ENCODE measurements around the gene DDX19B. TPM values are rescaled to one million over a fixed set of nuclear protein-coding genes. Genes with fewer than 3 reads are reported as not detected.
A peak's percentile ranks its signal among the peaks of the same experiment; 100 is the strongest.
"Not testable (repeated sequence)": the region's sequence is repeated elsewhere in the genome, so short reads cannot be mapped to it uniquely, and the experiment has no call there.

DDX19B gene
- total RNA-seq, 6 experiments from 2014 or later: 20.8 to 30.9 (median 26.7) TPM

GRCh38 chr16:70359552-70359951 lies 60.6 kb downstream of the DDX19B start:
- Mint-ChIP-seq H3K27me3 (ENCODE audit: insufficient read depth) (no peaks in the 10 kb centered on the region), H3K36me3 (ENCODE audit: low read depth) (peaks cover 7% of the 10 kb centered on the region; the same call in 1 of the 2 replicates)

GRCh38 chr16:70364399-70364798 lies 65.4 kb downstream of the DDX19B start:
- Mint-ChIP-seq H3K27ac (no peak overlapping the region), H3K27me3 (ENCODE audit: insufficient read depth) (no peaks in the 10 kb centered on the region), H3K4me3 (no peak overlapping the region), H3K9me3 (no peaks in the 10 kb centered on the region), H3K36me3 (ENCODE audit: low read depth) (peaks cover 16% of the 10 kb centered on the region), H3K4me1 (ENCODE audit: low read depth) (no peaks in the 10 kb centered on the region)
- TF ChIP-seq CTCF (IDR thresholded peaks at IDR 0.05): no peak
- DNase-seq: no peak

More at GRCh38 chr16:70359552-70359951, 60.6 kb downstream of the DDX19B start:
- Mint-ChIP-seq H3K4me1 (ENCODE audit: low read depth) (no peaks in the 10 kb centered on the region), H3K4me3 (no peak overlapping the region), H3K9me3 (no peaks in the 10 kb centered on the region), H3K27ac (no peak overlapping the region)
- DNase-seq: no peak
- no peak for TF ChIP-seq CTCF (IDR thresholded peaks at IDR 0.05)

- H3K4me1 Mint-ChIP-seq (ENCODE audit: low read depth); H3K27me3 Mint-ChIP-seq (ENCODE audit: insufficient read depth); H3K4me3 Mint-ChIP-seq; H3K9me3 Mint-ChIP-seq: not testable (repeated sequence)
- H3K27ac Mint-ChIP-seq: peak overlapping the region; percentile 42
- DNase-seq: peak; percentile 26
- peak; percentile 83 for TF ChIP-seq CTCF (IDR thresholded peaks at IDR 0.05)
- peaks cover 34% of the 10 kb centered on the region for H3K36me3 Mint-ChIP-seq (ENCODE audit: low read depth)
Measured at GRCh38 chr16:70370145-70370544, 71.2 kb downstream of the DDX19B start.

GRCh38 chr16:70370924-70371323 lies 71.9 kb downstream of the DDX19B start:
- no peak overlapping the region for H3K4me3 Mint-ChIP-seq
- no peak for TF ChIP-seq CTCF (IDR thresholded peaks at IDR 0.05)
- H3K9me3 Mint-ChIP-seq: no peaks in the 10 kb centered on the region
- H3K27me3 Mint-ChIP-seq (ENCODE audit: insufficient read depth): peaks cover 4% of the 10 kb centered on the region
- H3K36me3 Mint-ChIP-seq (ENCODE audit: low read depth): peaks cover 38% of the 10 kb centered on the region
- H3K4me1 Mint-ChIP-seq (ENCODE audit: low read depth): 0 out of 2 replicates have a peak, but pooled peaks cover 5% of the 10 kb centered on the region
- no peak for DNase-seq
- H3K27ac Mint-ChIP-seq: peak overlapping the region; percentile 42; the same call in 1 of the 2 replicates

GRCh38 chr16:70372921-70373728 lies 74.1 kb downstream of the DDX19B start:
- H3K4me1 Mint-ChIP-seq (ENCODE audit: low read depth): 0 out of 2 replicates have a peak, but pooled peaks cover 5% of the 10 kb centered on the region
- H3K9me3 Mint-ChIP-seq: no peaks in the 10 kb centered on the region
- DNase-seq: no peak
- H3K36me3 Mint-ChIP-seq (ENCODE audit: low read depth): peaks cover 40% of the 10 kb centered on the region
- H3K27me3 Mint-ChIP-seq (ENCODE audit: insufficient read depth): peaks cover 9% of the 10 kb centered on the region
- H3K4me3 Mint-ChIP-seq: no peak overlapping the region; the same call in 1 of the 2 replicates
- TF ChIP-seq CTCF (IDR thresholded peaks at IDR 0.05): no peak
- H3K27ac Mint-ChIP-seq: peak overlapping the region; percentile 17

All from HFFc6 (cell line).